ENCODE results near the gene MCC. TPM values are rescaled to one million over a fixed set of nuclear protein-coding genes. Genes with fewer than 3 reads are reported as not detected.

The MCC gene
- total and polyA plus RNA-seq, 4 donors = 1.6 to 38.6 (median 11.2) TPM

- no peak for ATAC-seq (ENCODE audit: insufficient read depth, low FRiP score)
- DNase-seq = peak; percentile 46 to 75 (median 49)
- Histone ChIP-seq H3K9me3 (ENCODE audit: control insufficient read depth in 4 of 4, insufficient read depth in 3 of 4, low read length in 3 of 4) (no peaks in the 10 kb centered on the region), H3K27me3 (ENCODE audit: control insufficient read depth in 3 of 3, insufficient read depth in 3 of 3, low read length in 2 of 3) (no peaks in the 10 kb centered on the region), H3K36me3 (ENCODE audit: control insufficient read depth in 4 of 4, insufficient read depth in 4 of 4, low read length in 4 of 4) (peaks cover 0 to 1% (median 0%) of the 10 kb centered on the region in 4 donors), H3K27ac (ENCODE audit: low read depth in 1 of 2, low read length in 1 of 2) (no peak overlapping the region), H3K4me1 (ENCODE audit: control insufficient read depth in 5 of 5, insufficient read depth in 5 of 5, low read length in 5 of 5) (peaks cover 5 to 42% (median 14%) of the 10 kb centered on the region in 5 donors), H3K4me3 (no peak overlapping the region), H3K9ac (ENCODE audit: insufficient read depth in 1 of 2, low read length in 2 of 2) (no peak overlapping the region)
- no peak for TF ChIP-seq CTCF (IDR thresholded peaks at IDR 0.05; ENCODE audit: control extremely low read depth, extremely low read depth)
- 80 to 83% methylated on average over 5 of the region's 5 CpGs for WGBS, 2 donors
These were observed 288.9 kb downstream of the MCC start for GRCh38 chr5:113199122-113199905.

- Histone ChIP-seq H3K9ac (ENCODE audit: insufficient read depth in 1 of 2, low read length in 2 of 2) (no peak overlapping the region), H3K4me1 (ENCODE audit: control insufficient read depth in 5 of 5, insufficient read depth in 5 of 5, low read length in 5 of 5) (peaks cover 5 to 26% (median 11%) of the 10 kb centered on the region in 5 donors), H3K36me3 (ENCODE audit: control insufficient read depth in 4 of 4, insufficient read depth in 4 of 4, low read length in 4 of 4) (peaks cover 0 to 1% (median 0%) of the 10 kb centered on the region in 4 donors), H3K27ac (ENCODE audit: low read depth in 1 of 2, low read length in 1 of 2) (no peak overlapping the region), H3K4me3 (no peak overlapping the region), H3K27me3 (ENCODE audit: control insufficient read depth in 3 of 3, insufficient read depth in 3 of 3, low read length in 2 of 3) (no peaks in the 10 kb centered on the region), H3K9me3 (ENCODE audit: control insufficient read depth in 4 of 4, insufficient read depth in 3 of 4, low read length in 3 of 4) (peaks cover 0 to 2% (median 0%) of the 10 kb centered on the region in 4 donors)
- WGBS, 2 donors = 85 to 92% methylated on average over 7 of the region's 7 CpGs
- no peak for TF ChIP-seq CTCF (IDR thresholded peaks at IDR 0.05; ENCODE audit: control extremely low read depth, extremely low read depth)
- no peak for ATAC-seq (ENCODE audit: insufficient read depth, low FRiP score)
- no peak for DNase-seq
These were observed 290.6 kb downstream of the MCC start for GRCh38 chr5:113197456-113198200.

GRCh38 chr5:113195771-113196170 lies 292.5 kb downstream of the MCC start:
- no peak for ATAC-seq (ENCODE audit: insufficient read depth, low FRiP score)
- WGBS, 2 donors = 87 to 91% methylated on average over 4 of the region's 4 CpGs
- H3K36me3 ChIP-seq (ENCODE audit: control insufficient read depth in 4 of 4, insufficient read depth in 4 of 4, low read length in 4 of 4) = peaks cover 0 to 1% (median 0%) of the 10 kb centered on the region in 4 donors

More at GRCh38 chr5:113195771-113196170, 292.5 kb downstream of the MCC start:
- no peak overlapping the region for H3K4me3 ChIP-seq
- H3K9me3 ChIP-seq (ENCODE audit: control insufficient read depth in 4 of 4, insufficient read depth in 3 of 4, low read length in 3 of 4) = peaks cover 0 to 3% (median 0%) of the 10 kb centered on the region in 4 donors
- H3K27ac ChIP-seq (ENCODE audit: low read depth in 1 of 2, low read length in 1 of 2) = no peak overlapping the region
- DNase-seq = no peak
- no peak overlapping the region for H3K9ac ChIP-seq (ENCODE audit: insufficient read depth in 1 of 2, low read length in 2 of 2)
- TF ChIP-seq CTCF (IDR thresholded peaks at IDR 0.05; ENCODE audit: control extremely low read depth, extremely low read depth) = no peak
- peaks cover 0 to 12% (median 4%) of the 10 kb centered on the region in 5 donors for H3K4me1 ChIP-seq (ENCODE audit: control insufficient read depth in 5 of 5, insufficient read depth in 5 of 5, low read length in 5 of 5)
- no peaks in the 10 kb centered on the region for H3K27me3 ChIP-seq (ENCODE audit: control insufficient read depth in 3 of 3, insufficient read depth in 3 of 3, low read length in 2 of 3)
